MM.1S (cell line): Measurements from ENCODE around the gene ZNF283.
"Not testable (repeated sequence)": the region's sequence is repeated elsewhere in the genome, so short reads cannot be mapped to it uniquely, and the experiment has no call there.

Experiments used
- DNase-seq: peaks from one replicate; pipeline ENCODE4 v3.0.0-alpha.2; 2015
- H2AFZ ChIP-seq: fragments of 300-600 bp; sonication (generic); 2 replicates; pipeline ENCODE4 v1.6.0; 2016; ENCODE audit warnings: antibody characterized with exemption, low read length
- H3F3A ChIP-seq: fragments of 300-600 bp; sonication (generic); 2 replicates; pipeline ENCODE4 v1.6.1; 2016; ENCODE audit warnings: mild to moderate bottlenecking, antibody characterized with exemption, low read length, moderate library complexity, mixed read lengths; ENCODE audit not compliant: insufficient read depth
- H3K27ac ChIP-seq: fragments of 300-600 bp; sonication (generic); 2 replicates; pipeline ENCODE4 v1.5.1; 2016; ENCODE audit warnings: mild to moderate bottlenecking, low read length
- H3K27me3 ChIP-seq: fragments of 300-600 bp; sonication (generic); replicated peaks from 2 replicates; pipeline ENCODE4 v1.6.0; 2016; ENCODE audit warnings: low read length; ENCODE audit not compliant: insufficient read depth
- H3K36me3 ChIP-seq: fragments of 300-600 bp; sonication (generic); replicated peaks from 2 replicates; pipeline ENCODE4 v1.6.1; 2016; ENCODE audit warnings: mild to moderate bottlenecking, low read length, mixed read lengths; ENCODE audit not compliant: insufficient read depth
- H3K4me1 ChIP-seq: fragments of 300-600 bp; sonication (generic); 2 replicates; pipeline ENCODE4 v1.6.1; 2016; ENCODE audit warnings: low read length, mixed read lengths
- H3K4me2 ChIP-seq: fragments of 300-600 bp; sonication (generic); 2 replicates; pipeline ENCODE4 v1.6.0; 2016; ENCODE audit warnings: low read depth, low read length
- H3K4me3 ChIP-seq: fragments of 300-600 bp; sonication (generic); 2 replicates; pipeline ENCODE4 v1.5.1; 2016; ENCODE audit warnings: low read length, mixed read lengths
- H3K79me2 ChIP-seq: fragments of 300-600 bp; sonication (generic); 2 replicates; pipeline ENCODE4 v1.6.1; 2016; ENCODE audit warnings: mixed run types, low read length, mixed read lengths
- H3K9ac ChIP-seq: fragments of 300-600 bp; sonication (generic); 2 replicates; pipeline ENCODE4 v1.6.1; 2016; ENCODE audit warnings: low read length, mixed read lengths
- H3K9me2 ChIP-seq: fragments of 300-600 bp; sonication (generic); replicated peaks from 2 replicates; pipeline ENCODE4 v1.6.1; 2016; ENCODE audit warnings: mild to moderate bottlenecking, low read length, mixed read lengths; ENCODE audit not compliant: insufficient read depth
- H3K9me3 ChIP-seq: fragments of 300-600 bp; sonication (generic); replicated peaks from 2 replicates; pipeline ENCODE4 v1.6.1; 2016; ENCODE audit warnings: mild to moderate bottlenecking, low read length, mixed read lengths; ENCODE audit not compliant: insufficient read depth
- H4K20me1 ChIP-seq: fragments of 300-600 bp; sonication (generic); 2 replicates; pipeline ENCODE4 v1.6.1; 2016; ENCODE audit warnings: mild to moderate bottlenecking, low read length, moderate library complexity, mixed read lengths; ENCODE audit not compliant: insufficient read depth
- EZH2 ChIP-seq: fragments of 300-600 bp; sonication (generic); optimal IDR thresholded peaks from 2 replicates; pipeline ENCODE3; 2017; ENCODE audit warnings: low read depth, mild to moderate bottlenecking, antibody characterized with exemption, low read length, mixed read lengths
- EZH2phosphoT487 ChIP-seq: fragments of 300-600 bp; sonication (generic); IDR thresholded peaks from 2 replicates; pipeline ENCODE4 v1.6.1; 2018; ENCODE audit warnings: antibody characterized with exemption, low read length
- TF ChIP-seq, protein P1 (sequence below): fragments of 300-600 bp; sonication (generic); IDR thresholded peaks from 2 replicates; pipeline ENCODE4 v1.5.1; 2016; ENCODE audit warnings: antibody characterized with exemption, low read length, mixed read lengths

Gene ZNF283

DNA sequence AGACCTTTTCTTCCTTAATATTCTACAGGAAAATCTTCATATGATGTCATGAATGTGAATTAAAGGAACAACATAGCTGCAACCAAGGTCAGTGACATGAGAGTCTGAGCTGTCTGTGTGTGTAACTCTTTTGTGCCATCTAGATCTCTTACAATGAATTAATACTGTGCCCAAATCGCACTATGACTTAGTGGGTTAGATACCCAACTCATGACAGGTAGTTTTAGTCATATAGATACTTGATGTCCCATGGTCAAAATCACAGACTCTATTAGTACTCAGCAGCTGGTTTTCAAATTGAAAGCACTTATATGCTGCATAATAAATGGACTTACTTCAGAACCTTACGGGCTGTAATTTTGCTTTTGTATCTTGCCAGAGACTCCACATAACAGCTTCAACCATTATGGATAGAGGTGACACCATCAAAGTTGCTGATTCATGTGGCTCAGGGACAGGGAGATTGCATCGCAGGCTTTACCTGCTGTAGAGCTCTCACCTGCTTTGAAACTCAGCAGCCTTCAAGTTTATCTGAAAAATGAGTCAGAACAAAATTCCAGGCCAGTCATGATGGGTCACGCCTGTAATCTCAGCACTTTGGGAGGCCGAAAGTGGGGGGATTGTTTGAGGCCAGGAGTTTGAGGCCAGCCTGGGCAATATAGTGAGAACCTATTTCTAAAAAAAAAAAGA lies 12.3 kb upstream of the ZNF283 start:
- H3K9ac ChIP-seq, result no peak overlapping the region
- DNase-seq, result no peak
- H3K27me3 ChIP-seq, result no peaks in the 10 kb centered on the region; the same call in 1 of the 2 replicates
- no peaks in the 10 kb centered on the region for H3K9me3 ChIP-seq
- no peaks in the 10 kb centered on the region for H3K79me2 ChIP-seq
- H4K20me1 ChIP-seq, result no peaks in the 10 kb centered on the region
- no peaks in the 10 kb centered on the region for H3K4me1 ChIP-seq
- no peaks in the 10 kb centered on the region for H3K36me3 ChIP-seq
- H3F3A ChIP-seq, result no peaks in the 10 kb centered on the region
- no peak overlapping the region for H2AFZ ChIP-seq
- no peak overlapping the region for H3K4me3 ChIP-seq
- H3K4me2 ChIP-seq, result no peak overlapping the region
- no peak overlapping the region for H3K27ac ChIP-seq
- no peaks in the 10 kb centered on the region for H3K9me2 ChIP-seq
- TF ChIP-seq EZH2, result no peak
- TF ChIP-seq EZH2phosphoT487, result no peak
- TF ChIP-seq, protein P1, sequence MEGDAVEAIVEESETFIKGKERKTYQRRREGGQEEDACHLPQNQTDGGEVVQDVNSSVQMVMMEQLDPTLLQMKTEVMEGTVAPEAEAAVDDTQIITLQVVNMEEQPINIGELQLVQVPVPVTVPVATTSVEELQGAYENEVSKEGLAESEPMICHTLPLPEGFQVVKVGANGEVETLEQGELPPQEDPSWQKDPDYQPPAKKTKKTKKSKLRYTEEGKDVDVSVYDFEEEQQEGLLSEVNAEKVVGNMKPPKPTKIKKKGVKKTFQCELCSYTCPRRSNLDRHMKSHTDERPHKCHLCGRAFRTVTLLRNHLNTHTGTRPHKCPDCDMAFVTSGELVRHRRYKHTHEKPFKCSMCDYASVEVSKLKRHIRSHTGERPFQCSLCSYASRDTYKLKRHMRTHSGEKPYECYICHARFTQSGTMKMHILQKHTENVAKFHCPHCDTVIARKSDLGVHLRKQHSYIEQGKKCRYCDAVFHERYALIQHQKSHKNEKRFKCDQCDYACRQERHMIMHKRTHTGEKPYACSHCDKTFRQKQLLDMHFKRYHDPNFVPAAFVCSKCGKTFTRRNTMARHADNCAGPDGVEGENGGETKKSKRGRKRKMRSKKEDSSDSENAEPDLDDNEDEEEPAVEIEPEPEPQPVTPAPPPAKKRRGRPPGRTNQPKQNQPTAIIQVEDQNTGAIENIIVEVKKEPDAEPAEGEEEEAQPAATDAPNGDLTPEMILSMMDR, result no peak

GRCh38 chr19:43817454-43817853 lies 9.7 kb upstream of the ZNF283 start:
- H3K4me1 ChIP-seq, H3K9me2 ChIP-seq, H3K9ac ChIP-seq, H3K36me3 ChIP-seq, H3K4me3 ChIP-seq, H3K27ac ChIP-seq, H3K4me2 ChIP-seq, DNase-seq, H3K9me3 ChIP-seq, H4K20me1 ChIP-seq, H3K27me3 ChIP-seq, H3F3A ChIP-seq, H3K79me2 ChIP-seq, H2AFZ ChIP-seq: not testable (repeated sequence)

GRCh38 chr19:43818500-43818899 lies 8.6 kb upstream of the ZNF283 start:
- no peak for DNase-seq
- Histone ChIP-seq H3K9ac (no peak overlapping the region), H3K36me3 (no peaks in the 10 kb centered on the region), H3K27ac (no peak overlapping the region), H3K9me3 (no peaks in the 10 kb centered on the region), H3K4me1 (no peaks in the 10 kb centered on the region), H3K79me2 (no peaks in the 10 kb centered on the region), H2AFZ (no peak overlapping the region), H3K27me3 (no peaks in the 10 kb centered on the region; the same call in 1 of the 2 replicates), H4K20me1 (no peaks in the 10 kb centered on the region), H3K4me3 (no peak overlapping the region), H3K4me2 (no peak overlapping the region), H3K9me2 (no peaks in the 10 kb centered on the region), H3F3A (no peaks in the 10 kb centered on the region)
- TF ChIP-seq EZH2 (no peak), EZH2phosphoT487 (no peak)
- TF ChIP-seq, protein P1, result no peak

DNA sequence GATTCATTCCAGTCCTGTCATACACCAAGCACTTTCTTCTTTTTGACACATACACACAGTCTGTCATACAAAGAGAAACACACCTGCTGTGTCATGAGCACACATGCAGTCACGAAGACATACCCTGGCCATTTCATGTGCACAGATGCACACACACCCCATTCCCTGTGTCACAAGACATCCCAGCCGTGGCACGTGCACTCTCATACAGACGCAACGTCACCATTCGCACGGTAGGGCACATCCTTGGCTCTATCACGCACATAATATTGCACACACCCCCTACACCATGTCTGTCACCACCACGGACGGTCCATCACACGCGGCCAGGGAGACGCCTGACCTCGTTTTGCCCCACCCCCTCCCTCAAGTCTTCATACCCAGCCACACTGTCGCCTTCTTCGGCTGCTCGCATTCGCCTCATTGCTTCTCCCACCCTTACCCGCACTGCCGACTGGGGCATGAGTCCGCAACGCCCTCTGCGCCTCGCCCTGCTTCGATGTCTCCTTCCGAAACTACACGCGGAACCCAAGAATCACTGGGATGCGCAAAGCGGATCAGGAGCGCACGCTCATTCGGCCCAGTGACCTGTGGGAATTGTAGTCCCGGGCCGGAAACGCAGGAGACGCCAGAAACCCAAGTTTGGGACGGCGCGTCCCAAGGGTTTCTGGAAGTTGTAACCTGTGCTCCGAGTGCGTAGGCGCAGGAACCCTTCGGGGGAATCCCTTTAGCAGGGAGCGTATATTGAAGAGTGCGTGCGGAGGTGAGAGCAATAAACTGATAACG lies 6.8 kb upstream of the ZNF283 start:
- Histone ChIP-seq H3K4me2 (no peak overlapping the region), H3K4me3 (no peak overlapping the region), H4K20me1 (no peaks in the 10 kb centered on the region), H3K79me2 (no peaks in the 10 kb centered on the region), H3K4me1 (no peaks in the 10 kb centered on the region), H3K27ac (no peak overlapping the region), H3K9ac (no peak overlapping the region), H3K36me3 (no peaks in the 10 kb centered on the region), H2AFZ (no peak overlapping the region), H3K27me3 (no peaks in the 10 kb centered on the region; the same call in 1 of the 2 replicates), H3K9me2 (no peaks in the 10 kb centered on the region), H3K9me3 (no peaks in the 10 kb centered on the region), H3F3A (no peaks in the 10 kb centered on the region)
- no peak for TF ChIP-seq EZH2phosphoT487
- TF ChIP-seq, protein P1, result no peak
- TF ChIP-seq EZH2, result no peak
- DNase-seq, result no peak
